Measurements from ENCODE around the gene LZTR1.
"Not testable (repeated sequence)": the region's sequence is repeated elsewhere in the genome, so short reads cannot be mapped to it uniquely, and the experiment has no call there.

Gene LZTR1

GRCh38 chr22:20966883-20967696 is 15.0 kb upstream of the LZTR1 start, which contains the start of gene AIFM3:
AIFM3 (plus strand) TSS chr22:20967255; CDS start chr22:20967945, 690 bp downstream.
- H3K9me3 Mint-ChIP-seq: no peaks in the 10 kb centered on the region
- H3K27me3 Mint-ChIP-seq (ENCODE audit: low read depth): peaks cover 22% of the 10 kb centered on the region
- no peaks in the 10 kb centered on the region for H3K36me3 Mint-ChIP-seq (ENCODE audit: low read depth)
- DNase-seq (ENCODE audit: low spot score): no peak
- peaks cover 6% of the 10 kb centered on the region for H3K4me1 Mint-ChIP-seq (ENCODE audit: low read depth)
- H3K4me3 Mint-ChIP-seq: no peak within 1 kb of the TSS
- H3K27ac Mint-ChIP-seq: no peak within 1 kb of the TSS

GRCh38 chr22:20967697-20968211 is 14.3 kb upstream of the LZTR1 start:
- Mint-ChIP-seq H3K27me3 (ENCODE audit: low read depth) (peaks cover 22% of the 10 kb centered on the region), H3K9me3 (no peaks in the 10 kb centered on the region), H3K4me1 (ENCODE audit: low read depth) (peaks cover 6% of the 10 kb centered on the region), H3K4me3 (no peak overlapping the region), H3K36me3 (ENCODE audit: low read depth) (no peaks in the 10 kb centered on the region), H3K27ac (no peak overlapping the region)
- no peak for DNase-seq (ENCODE audit: low spot score)

GRCh38 chr22:20968281-20968977 is 13.7 kb upstream of the LZTR1 start:
- Mint-ChIP-seq H3K9me3 (no peaks in the 10 kb centered on the region), H3K27me3 (ENCODE audit: low read depth) (peaks cover 17% of the 10 kb centered on the region), H3K27ac (no peak overlapping the region), H3K4me3 (no peak overlapping the region), H3K36me3 (ENCODE audit: low read depth) (no peaks in the 10 kb centered on the region), H3K4me1 (ENCODE audit: low read depth) (peaks cover 6% of the 10 kb centered on the region)
- no peak for DNase-seq (ENCODE audit: low spot score)

DNA sequence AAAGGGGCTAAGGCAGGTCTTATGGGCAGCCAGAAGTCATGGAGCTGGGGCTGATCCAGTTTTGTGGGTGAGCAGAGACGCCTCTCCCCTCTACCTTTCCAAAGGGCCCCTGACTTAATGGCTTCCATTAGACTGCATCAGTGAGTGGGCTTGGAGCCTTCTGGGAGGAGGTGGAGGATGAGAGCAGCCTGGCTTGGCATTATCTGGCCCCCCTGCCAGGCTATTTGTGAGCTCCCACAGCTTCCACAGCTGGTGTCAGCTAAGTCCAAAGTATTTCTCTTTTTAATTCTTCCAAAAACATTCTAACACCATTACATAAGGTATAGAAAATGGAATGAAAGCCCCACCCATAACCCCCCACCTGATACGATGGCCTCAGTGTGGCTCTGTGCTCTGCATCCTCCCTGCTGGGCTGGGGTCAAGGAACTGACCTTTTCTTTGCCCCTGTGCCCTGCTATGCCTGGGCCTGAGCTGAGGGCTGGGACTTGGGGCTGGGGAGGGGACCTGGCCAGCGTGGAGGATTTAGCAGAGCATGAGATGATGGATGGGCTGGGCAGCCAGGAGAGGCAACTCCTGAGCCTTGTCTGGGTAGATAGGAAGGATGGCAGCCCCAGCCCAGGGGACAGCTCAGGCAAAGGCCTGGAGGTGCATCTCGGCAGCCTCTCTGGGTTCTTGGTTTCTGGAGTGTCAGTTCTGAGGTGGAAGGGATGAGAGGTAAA is 11.0 kb upstream of the LZTR1 start:
- Mint-ChIP-seq H3K27me3 (ENCODE audit: low read depth) (peaks cover under 1% of the 10 kb centered on the region), H3K4me1 (ENCODE audit: low read depth) (peaks cover under 1% of the 10 kb centered on the region), H3K9me3 (no peaks in the 10 kb centered on the region), H3K4me3 (no peak overlapping the region), H3K36me3 (ENCODE audit: low read depth) (no peaks in the 10 kb centered on the region), H3K27ac (no peak overlapping the region)
- no peak for DNase-seq (ENCODE audit: low spot score)

DNA sequence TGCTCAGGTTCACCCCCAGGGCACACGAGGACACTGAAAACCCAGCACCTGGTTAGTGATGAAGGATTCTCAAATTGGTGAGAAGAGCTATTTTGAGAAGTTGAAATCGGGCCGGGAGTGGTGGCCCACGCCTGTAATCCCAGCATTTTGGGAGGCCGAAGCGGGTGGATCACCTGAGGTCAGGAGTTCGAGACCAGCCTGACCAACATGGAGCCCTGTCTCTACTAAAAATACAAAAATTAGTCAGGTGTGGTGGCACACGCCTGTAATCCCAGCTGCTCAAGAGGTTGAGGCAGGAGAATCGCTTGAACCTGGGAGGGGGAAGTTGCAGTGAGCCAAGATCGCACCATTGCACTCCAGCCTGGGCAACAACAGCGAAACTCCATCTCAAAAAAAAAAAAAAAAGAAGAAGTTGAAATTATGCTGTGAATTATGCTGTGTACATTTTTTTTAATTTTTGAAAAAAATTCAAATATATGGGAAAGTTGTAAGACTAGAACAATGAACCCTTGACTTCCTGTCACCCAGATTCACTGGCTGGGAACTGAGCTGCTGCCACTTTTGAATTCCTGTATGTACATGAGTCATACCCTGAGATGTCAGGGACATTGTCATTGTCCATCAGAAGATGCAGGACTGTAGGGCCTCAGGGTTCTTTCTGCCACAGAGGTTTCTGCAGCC is 9.9 kb upstream of the LZTR1 start:
- H3K4me1 Mint-ChIP-seq (ENCODE audit: low read depth); H3K27ac Mint-ChIP-seq; H3K27me3 Mint-ChIP-seq (ENCODE audit: low read depth); H3K36me3 Mint-ChIP-seq (ENCODE audit: low read depth); DNase-seq (ENCODE audit: low spot score); H3K9me3 Mint-ChIP-seq; H3K4me3 Mint-ChIP-seq: not testable (repeated sequence)

DNA sequence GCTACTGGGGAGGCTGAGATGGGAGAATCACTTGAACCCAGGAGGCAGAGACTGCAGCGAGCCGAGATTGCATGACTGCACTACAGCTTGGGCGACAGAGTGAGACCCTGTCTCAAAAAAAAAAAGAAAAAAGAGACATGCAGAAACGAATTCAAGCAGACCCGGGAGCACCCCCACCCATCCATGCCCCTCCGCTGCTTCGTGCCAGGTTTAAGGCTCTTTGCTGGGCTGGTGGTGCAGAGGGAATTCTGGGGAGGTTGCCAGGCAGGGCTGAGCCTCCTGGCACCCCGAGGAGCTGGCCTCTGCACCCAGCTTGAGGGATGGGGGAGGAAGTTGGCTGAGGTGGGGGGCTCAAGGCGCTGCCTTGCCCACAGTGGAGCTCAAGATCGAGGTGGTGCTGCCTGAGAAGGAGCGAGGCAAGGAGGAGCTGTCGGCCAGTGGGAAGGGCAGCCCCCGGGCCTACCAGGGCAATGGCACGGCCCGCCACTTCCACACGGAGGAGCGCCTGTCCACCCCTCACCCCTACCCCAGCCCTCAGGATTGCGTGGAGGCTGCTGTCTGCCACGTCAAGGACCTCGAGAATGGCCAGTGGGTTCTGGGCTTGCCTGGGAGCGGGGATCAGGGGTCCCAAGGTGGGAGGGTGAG is 9.0 kb upstream of the LZTR1 start:
- no peaks in the 10 kb centered on the region for H3K27me3 Mint-ChIP-seq (ENCODE audit: low read depth)
- H3K4me3 Mint-ChIP-seq: no peak overlapping the region
- no peaks in the 10 kb centered on the region for H3K4me1 Mint-ChIP-seq (ENCODE audit: low read depth)
- DNase-seq (ENCODE audit: low spot score): no peak
- H3K9me3 Mint-ChIP-seq: no peaks in the 10 kb centered on the region
- no peaks in the 10 kb centered on the region for H3K36me3 Mint-ChIP-seq (ENCODE audit: low read depth)
- H3K27ac Mint-ChIP-seq: no peak overlapping the region

DNA sequence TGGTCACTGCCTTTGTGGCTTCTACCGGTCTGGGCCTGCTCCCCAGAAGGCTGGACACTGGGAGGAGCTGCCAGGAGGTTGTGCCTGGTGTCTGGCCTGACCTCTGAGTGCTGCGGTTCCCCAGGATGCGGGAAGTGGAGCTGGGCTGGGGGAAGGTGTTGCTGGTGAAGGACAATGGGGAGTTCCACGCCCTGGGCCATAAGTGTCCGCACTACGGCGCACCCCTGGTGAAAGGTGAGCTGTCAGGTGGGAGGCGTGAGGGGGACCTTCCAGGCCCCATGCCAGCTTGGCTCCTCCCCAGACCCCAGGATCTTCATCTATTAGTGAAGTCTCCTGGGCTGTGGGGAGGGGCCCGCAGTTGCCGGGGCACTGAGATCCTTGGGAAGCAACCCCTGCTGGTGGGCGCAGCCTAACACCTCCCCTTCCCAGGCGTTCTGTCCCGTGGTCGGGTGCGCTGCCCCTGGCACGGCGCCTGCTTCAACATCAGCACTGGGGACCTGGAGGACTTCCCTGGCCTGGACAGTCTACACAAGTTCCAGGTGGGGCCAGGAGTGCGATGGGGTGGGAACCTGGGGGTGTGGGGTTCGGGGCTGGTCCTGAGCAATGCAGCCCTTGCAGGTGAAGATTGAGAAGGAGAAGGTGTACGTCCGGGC is 8.3 kb upstream of the LZTR1 start:
- Mint-ChIP-seq H3K4me3 (no peak overlapping the region), H3K9me3 (peaks cover 4% of the 10 kb centered on the region), H3K36me3 (ENCODE audit: low read depth) (no peaks in the 10 kb centered on the region), H3K27ac (no peak overlapping the region), H3K27me3 (ENCODE audit: low read depth) (no peaks in the 10 kb centered on the region), H3K4me1 (ENCODE audit: low read depth) (no peaks in the 10 kb centered on the region)
- DNase-seq (ENCODE audit: low spot score): no peak

- no peaks in the 10 kb centered on the region for H3K27me3 Mint-ChIP-seq (ENCODE audit: low read depth)
- H3K36me3 Mint-ChIP-seq (ENCODE audit: low read depth): no peaks in the 10 kb centered on the region
- H3K4me3 Mint-ChIP-seq: no peak overlapping the region
- H3K9me3 Mint-ChIP-seq: peaks cover 8% of the 10 kb centered on the region
- DNase-seq (ENCODE audit: low spot score): no peak
- H3K27ac Mint-ChIP-seq: no peak overlapping the region
- H3K4me1 Mint-ChIP-seq (ENCODE audit: low read depth): peaks cover 5% of the 10 kb centered on the region
Observed at GRCh38 chr22:20974336-20974955, 7.7 kb upstream of the LZTR1 start.

- Mint-ChIP-seq H3K36me3 (ENCODE audit: low read depth) (no peaks in the 10 kb centered on the region), H3K27ac (no peak overlapping the region), H3K4me1 (ENCODE audit: low read depth) (peaks cover 9% of the 10 kb centered on the region), H3K27me3 (ENCODE audit: low read depth) (no peaks in the 10 kb centered on the region), H3K9me3 (peaks cover 8% of the 10 kb centered on the region), H3K4me3 (no peak overlapping the region)
- no peak for DNase-seq (ENCODE audit: low spot score)
Observed at GRCh38 chr22:20975541-20976290, 6.4 kb upstream of the LZTR1 start.

GRCh38 chr22:20976291-20976877 is 5.7 kb upstream of the LZTR1 start:
- peaks cover 8% of the 10 kb centered on the region for H3K9me3 Mint-ChIP-seq
- H3K27ac Mint-ChIP-seq: no peak overlapping the region
- DNase-seq (ENCODE audit: low spot score): no peak
- H3K36me3 Mint-ChIP-seq (ENCODE audit: low read depth): no peaks in the 10 kb centered on the region
- no peak overlapping the region for H3K4me3 Mint-ChIP-seq
- peaks cover 13% of the 10 kb centered on the region for H3K4me1 Mint-ChIP-seq (ENCODE audit: low read depth)
- no peaks in the 10 kb centered on the region for H3K27me3 Mint-ChIP-seq (ENCODE audit: low read depth)

DNA sequence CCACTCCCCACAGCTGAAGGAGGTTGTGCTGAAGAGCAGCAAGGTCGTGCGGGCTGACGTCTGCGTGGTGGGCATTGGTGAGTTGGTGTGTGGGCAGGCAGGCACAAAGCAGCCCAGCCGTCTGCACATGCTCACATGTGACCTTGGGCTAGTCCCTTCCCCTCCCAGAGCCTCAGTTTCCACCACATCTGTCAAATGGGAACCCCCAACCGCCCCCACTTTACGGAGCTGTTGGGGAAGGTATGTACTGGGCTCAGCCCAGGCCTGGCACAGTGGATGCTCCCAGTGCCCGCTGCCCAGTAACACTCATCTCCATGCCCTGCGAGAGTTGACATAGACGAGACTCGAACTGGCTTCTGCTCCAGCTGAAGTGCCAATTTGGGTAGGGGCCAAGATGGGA is 5.1 kb upstream of the LZTR1 start:
- peaks cover 8% of the 10 kb centered on the region for H3K9me3 Mint-ChIP-seq
- H3K36me3 Mint-ChIP-seq (ENCODE audit: low read depth): no peaks in the 10 kb centered on the region
- H3K27me3 Mint-ChIP-seq (ENCODE audit: low read depth): no peaks in the 10 kb centered on the region
- DNase-seq (ENCODE audit: low spot score): no peak
- peaks cover 15% of the 10 kb centered on the region for H3K4me1 Mint-ChIP-seq (ENCODE audit: low read depth)
- no peak overlapping the region for H3K27ac Mint-ChIP-seq
- no peak overlapping the region for H3K4me3 Mint-ChIP-seq
